HG02623 (cell line): ENCODE measurements around the gene PTPN14.

Source experiments
- ATAC-seq: cut with Tn5 transposase; IDR thresholded peaks from one replicate; pipeline ENCODE4 v1.9.1; 2021; ENCODE audit warnings: moderate library complexity; ENCODE audit not compliant: unreplicated experiment

PTPN14 gene

DNA sequence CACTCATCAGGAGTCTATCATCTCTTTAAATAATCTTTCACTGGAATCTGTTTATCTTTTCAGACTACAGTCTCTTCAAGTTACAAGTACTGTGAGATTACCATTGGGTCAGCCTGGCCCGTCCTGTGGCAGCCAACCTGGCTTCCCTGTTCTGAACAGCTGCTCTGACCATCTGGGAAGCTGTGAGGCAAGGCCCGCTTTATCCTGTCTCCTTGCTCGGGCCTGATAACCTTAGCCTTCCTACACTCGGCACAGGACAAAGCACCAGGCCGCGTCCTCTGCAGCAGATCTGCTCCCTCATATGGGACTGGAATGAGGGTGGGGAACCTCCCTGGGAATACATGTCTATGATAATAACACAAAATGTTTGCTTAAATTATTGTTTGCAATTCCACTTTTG, 113.3 kb downstream of the PTPN14 start:
- no peak for ATAC-seq

DNA sequence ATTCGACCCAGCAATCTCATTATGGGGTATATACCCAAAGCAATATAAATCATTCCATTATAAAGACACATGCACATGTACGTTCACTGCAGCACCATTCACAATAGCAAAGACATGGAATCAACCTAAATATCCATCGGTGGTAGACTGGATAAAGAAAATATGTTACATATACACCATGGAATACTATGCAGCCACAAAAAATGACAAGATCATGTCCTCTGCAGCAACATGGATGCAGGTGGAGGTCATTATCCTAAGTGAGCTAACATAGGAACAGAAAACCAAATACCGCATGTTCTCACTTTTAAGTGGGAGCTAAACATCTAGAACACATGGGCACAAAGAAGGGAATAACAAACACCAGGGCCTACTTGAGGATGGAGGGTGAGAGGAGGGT, 115.5 kb downstream of the PTPN14 start:
- ATAC-seq: no peak

DNA sequence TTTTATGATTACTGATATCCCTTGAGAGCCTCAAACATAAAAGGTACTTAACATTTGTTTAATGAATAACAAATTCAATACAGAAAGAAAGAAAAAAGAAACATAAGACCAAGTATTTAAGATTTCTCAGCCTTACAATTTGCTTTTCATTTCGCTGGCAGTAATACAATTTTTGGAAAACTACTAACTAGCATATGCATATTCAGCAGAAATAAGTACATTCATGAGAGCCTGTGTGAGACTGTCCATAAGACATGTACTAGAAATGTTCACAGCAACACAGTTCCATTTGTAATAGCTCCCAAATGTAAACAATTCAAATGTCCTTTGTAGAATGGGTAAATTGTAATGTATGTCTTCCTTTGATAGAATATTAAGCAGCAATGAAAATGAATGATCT, 119.2 kb downstream of the PTPN14 start:
- no peak for ATAC-seq

DNA sequence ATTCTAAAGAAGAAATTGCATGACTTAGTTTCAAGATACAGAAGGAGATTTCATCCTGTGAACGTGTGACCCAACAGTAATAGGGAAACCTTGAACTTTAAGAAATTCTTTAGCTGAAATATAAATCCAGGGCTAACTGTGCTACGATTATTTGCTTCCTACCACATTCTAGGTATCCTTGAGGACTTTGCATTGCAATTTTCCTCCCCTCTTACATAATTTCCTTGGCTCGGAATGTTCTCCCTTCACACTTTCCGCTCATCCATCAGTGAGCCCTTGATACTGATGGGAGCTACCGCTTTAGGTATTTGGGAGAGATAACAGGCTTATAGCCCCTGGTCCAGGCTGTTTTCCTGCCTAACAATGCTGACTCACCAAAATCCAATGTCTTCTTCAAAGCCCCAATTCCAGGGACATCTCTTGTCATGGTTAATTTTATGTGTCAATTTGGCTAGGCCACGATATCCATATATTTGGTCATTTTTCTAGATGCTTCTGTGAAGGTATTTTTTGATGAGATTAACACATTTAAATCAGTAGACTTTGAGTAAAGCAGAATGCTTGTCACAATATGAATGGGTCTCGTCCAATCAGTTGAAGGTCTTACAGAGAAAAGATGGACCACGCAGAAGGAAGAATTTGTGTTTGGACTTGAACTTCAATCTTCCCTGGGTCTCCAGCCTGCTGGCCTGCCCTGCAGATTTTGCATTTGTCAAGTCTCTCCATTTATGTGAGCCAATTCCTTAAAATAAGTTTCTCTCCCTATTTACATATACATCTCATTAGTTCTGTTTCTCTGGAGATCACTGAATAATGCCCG, 121.2 kb downstream of the PTPN14 start:
- ATAC-seq: no peak

DNA sequence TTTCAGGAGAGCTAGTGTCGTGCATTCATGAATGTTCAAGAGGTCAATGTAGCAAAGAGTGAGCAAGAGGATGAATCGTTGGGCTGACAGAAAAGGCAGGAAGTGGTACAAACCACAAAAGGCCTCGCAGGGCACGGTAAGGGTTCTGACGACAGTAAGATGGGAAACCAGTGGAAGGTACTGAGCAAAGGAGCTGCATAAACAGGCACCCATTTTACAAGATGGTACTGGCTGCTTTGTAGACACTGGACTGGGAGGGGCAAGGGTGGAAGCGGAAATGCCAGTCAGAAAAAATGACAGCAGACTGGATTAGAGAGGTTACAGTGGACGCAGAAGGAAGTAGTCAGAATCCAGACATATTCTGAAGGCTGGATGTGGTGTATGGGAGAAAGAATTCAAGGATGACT, 123.5 kb downstream of the PTPN14 start:
- peak; percentile 94 for ATAC-seq

DNA sequence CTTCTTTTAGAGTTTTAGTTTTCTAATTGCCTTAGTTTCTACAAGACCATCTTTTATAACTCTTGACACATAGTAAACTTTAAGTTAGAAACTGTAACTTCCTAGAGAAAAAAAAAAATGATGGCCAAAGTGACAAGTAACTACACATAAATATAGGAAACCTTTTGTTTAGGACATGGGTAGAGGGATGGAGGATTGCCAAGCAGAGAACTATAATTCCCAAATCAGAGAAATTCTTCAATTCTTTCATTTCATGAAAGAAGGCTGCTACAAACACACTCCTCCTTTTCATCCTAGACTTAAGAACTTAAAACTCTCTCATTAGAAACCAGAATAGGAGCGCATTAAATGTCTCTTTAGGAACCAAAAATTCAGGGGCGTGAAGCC, 125.0 kb downstream of the PTPN14 start:
- no peak for ATAC-seq

DNA sequence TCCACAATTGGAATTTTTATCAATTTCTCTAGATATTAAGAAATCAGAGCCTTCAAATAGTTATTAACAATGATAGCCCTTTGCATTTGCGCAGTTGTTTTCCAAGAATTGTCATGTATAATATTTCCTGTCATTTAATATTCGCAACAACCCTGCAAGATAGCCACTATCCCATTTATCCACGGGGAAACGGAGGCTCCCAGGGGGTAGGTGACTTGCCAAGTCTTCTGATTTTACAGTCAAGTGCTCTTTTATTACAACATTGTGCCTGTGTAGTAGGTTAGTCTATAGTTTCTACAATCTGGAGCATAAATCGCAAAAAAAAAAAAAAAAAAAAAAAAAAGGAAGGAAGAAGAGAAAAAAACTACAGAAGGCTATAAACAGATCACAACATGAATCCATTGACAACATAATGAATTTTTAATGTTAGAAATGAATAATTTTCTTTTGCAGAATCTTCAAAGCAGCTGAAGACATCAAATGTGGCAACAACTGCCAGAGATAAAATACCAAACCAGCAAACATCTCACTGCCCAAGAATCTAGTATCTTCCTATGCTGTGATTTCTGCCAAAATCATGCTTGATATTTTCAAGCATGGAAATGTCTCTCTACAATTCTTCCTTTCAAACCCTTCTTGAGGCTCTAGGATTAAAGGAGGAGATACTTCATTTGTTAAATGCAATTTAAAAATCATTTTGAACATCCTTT, 125.5 kb downstream of the PTPN14 start:
- no peak for ATAC-seq

DNA sequence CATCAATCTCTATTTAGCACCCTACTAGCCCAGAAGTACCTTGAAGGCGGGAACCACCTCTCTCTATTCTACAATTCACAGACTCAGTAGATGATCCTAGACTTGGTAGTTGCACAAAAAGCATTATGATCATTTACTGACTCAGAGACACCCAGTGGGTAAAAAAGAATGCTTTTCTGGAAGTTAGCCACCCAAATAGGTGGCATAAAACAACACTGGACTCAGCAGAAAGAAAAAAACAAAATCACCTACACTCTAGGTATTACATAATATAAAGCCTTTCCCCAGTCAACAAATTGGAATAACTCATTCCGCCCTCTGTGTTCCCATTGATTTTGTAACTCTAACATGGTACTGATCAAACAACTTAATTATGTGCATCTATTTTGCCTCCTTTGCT, 126.3 kb downstream of the PTPN14 start:
- ATAC-seq: no peak

DNA sequence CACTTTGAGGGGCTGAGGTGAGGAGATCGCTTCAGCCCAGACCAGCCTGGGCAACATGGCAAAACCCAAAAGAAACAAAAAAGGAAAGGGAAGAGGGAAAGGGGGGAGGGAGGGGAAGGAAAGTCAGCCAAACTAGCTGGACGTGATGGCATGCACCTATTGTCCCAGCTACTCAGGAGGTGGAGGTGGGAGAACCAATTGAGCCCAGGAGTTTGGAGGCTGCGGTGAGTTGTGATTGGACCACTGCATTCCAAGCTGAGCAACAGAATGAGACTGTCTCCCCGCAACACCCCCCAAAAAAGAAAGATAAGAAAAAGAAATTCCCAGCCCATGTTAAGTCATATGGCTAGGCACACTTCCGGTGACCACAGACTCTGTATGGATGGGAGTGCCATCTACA, 128.4 kb downstream of the PTPN14 start:
- no peak for ATAC-seq

DNA sequence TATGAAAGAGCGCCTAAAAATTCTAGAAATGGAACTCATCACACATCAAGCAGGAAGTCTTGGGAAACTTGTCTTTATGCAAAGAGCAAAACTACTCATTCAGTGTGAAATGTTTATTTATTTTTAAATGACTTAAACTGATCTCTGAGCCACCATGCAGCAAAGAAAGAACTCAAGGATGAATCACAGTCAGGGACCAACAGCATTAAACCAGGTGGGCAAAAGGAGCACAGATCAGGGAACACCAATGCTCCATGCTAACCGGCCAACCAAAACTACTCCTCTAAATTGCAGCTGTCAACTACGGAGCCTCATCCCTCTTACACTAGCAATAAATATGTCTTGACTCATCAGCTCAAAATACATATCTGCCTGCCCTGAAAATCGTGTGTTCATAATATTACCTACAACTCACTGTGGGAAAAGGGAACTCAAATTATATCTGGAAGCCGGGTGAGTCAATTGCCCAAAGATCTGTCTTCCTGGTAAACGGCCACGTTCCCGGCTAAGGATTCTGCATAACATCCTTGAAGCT, 129.2 kb downstream of the PTPN14 start:
- no peak for ATAC-seq

DNA sequence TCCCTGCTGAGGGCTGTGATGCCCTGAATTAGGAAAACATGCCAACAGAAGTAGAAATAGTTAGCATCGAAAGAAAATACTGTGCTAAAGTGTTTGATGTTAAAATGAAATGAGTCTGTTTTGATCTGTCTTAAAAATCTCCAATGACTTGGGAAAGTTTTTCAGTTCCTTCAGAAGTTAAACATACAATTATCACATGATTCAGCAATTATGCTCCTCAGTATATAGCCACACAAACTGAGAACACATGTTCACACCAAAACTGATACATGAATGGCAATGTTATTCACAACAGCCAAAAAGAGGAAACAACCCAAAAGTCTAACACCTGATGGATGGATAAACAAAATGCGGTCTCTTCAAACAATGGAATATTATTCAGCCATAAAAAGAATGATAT, 130.6 kb downstream of the PTPN14 start:
- no peak for ATAC-seq

DNA sequence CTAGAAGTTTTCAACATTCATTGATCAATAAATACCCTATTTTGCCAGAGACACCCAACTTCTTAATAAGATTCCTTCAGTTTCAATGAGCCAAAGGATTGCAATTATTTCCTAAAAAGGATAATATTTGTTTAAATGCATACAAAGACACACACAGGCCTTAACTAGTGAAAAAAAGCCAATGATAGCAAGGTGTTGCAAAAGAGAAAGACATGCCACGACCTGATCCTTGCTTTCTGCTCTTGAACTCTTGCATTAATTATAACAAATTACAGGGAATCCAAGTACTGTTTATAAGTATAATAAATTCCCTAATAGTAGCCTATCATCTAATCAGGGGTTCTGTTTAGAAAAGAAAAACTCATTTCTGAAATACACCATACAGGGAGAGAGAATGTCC, 131.1 kb downstream of the PTPN14 start:
- ATAC-seq: no peak

DNA sequence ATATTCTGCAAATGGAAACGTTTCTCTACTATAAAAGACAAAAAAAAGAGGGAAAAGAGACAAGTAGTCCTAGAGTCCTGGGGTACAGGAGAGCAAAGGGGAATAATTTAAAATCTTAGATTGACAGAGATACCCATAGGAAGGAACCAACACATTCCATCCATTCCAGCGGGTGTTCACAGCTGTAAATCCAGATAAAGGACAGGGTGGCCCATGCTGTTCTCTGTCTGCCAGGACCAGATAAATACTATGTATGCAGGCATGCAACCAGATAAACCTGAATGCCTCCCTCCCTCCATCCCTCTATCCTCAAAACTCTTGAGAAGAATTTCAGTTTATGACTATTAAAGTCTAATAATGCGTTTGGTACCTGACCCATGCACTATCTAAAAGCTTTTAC, 131.8 kb downstream of the PTPN14 start:
- ATAC-seq: no peak

DNA sequence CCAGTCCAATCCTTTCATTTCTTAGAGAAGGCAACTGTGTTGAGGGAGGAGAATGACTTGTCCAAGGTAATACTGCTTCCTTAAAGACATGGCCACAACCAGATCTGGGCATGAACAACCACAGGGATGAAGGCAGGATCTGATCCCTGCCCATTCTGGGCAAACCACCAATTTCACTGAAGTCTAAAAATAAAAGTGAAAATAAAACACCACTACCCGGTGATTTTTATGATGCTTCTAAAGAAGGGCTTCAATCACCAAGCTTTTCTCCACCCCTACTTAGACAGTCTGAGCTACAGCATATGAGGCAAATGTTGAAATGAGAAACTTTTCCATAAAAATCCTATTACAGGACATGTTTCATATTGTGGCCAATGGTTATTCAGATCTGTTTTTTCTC, 133.0 kb downstream of the PTPN14 start:
- no peak for ATAC-seq

DNA sequence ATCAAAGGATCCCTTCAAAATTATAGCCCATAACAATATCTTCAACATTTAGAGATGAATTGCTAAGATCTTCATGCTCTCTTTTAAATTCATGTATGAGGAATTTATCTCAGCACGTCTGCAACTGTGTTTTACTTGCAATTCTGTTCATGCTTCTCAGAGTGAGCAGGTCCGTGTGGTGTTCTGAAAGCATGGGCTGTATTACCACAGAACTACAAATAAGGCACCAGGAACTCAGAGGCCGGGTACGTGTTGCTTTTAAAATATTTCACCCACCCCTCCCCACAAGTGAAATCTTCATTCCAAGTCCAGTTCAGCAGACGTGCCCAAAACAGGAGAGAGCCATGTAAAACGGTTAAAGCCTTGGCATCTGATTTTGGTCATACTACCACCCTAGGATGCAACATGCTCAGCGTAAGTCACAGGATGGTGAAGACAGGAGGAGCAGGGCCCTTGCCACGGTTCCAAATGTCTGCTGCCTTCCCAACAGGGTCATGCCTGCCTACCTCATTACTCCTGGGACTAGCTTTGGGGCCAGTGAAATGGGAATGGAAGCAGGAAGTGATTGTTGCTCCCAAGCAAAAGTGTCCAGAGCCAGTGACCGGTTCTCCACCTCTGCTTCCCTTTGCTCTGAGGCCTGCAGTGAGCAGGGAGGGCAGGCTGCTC, 133.7 kb downstream of the PTPN14 start:
- ATAC-seq: no peak

DNA sequence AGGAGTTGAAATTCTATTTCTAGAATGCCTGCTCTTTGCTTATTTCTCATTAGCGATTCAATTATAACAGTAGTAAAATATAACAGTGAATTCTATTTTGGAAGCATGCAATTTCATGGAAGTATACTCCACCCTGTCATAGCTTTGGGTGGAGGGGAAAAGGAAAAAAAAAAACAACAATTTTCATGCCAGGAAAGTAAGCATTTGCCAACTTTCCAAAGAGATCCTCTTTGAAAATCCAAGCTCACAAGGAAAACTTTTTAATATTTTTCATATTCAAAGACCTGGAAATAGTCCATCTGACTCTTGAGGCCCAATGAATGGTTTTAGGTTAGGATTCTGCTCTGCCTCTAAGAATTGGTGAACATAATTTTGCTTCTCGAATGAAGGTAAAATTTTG, 134.5 kb downstream of the PTPN14 start:
- no peak for ATAC-seq

DNA sequence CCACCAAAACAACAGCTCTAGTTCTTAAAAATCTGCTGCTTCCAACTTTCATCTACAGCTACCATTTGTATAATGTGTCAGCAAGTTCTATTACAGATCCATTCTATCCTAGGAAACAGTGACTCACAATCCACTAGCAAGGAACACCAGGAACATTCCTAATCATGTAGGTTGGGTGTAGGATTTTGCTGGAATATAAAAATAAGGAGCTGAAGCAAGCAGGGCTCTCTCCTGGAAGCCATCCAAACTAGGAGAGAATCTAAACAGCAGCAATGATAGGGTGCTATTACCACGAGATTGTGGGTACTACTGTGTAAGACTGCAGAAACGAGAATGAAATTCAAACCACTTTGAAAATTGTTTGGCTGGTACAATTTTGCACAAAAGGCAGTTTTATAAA, 135.0 kb downstream of the PTPN14 start:
- ATAC-seq: no peak

DNA sequence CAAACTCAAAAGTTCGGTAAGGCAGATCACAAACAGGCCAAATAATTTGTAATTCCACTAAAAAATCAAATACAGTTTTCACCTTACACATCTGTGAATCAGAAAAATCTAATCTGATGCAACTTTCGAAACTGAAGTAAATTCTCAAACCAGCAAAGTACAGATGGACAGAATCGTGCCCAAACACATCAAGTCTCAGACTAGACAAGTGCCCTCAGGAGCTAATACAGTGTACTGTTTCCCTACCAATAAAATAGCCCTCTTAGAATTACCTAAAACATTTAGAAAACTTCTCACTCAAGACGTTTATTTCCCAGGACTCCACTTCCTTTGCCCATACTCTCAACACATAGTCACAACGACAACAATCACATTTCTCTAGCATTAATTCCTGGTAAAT, 136.3 kb downstream of the PTPN14 start:
- no peak for ATAC-seq

DNA sequence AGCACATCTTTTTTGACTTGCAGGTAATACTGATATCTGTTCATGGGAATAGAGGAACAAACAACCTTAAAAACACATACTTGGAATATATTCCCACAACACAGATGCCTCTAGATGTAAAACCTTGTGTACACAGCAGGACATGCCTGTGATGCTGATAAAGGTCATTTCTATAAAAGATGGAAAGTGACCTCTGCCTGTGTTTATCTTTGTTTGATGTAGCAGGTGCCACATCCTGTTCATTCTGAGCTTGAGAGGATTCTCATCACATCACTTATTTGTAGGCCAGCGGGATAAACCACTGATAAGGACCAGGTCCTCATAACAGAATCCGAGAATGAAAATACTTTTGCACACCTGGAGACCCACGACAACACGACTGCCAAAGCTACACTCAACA, 136.7 kb downstream of the PTPN14 start:
- ATAC-seq: no peak

DNA sequence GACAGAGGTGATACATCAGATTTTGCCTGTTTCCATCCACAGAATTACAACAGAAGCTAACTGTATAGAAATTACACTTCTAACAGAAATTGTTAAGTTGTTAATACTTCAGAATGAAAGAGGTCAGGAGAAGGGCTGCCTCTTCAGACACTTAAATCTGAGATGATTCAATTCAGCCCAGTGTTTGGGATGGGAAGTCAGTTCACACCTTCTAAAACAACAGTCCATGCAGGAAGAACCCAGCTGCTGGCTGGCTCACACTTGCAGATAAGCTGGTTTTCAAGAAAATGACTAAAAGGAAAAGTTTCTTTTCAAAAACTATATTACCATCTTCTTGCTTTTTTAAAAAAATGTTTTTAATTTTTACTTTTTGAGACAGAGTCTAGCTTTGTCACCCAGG, 138.1 kb downstream of the PTPN14 start:
- no peak for ATAC-seq

DNA sequence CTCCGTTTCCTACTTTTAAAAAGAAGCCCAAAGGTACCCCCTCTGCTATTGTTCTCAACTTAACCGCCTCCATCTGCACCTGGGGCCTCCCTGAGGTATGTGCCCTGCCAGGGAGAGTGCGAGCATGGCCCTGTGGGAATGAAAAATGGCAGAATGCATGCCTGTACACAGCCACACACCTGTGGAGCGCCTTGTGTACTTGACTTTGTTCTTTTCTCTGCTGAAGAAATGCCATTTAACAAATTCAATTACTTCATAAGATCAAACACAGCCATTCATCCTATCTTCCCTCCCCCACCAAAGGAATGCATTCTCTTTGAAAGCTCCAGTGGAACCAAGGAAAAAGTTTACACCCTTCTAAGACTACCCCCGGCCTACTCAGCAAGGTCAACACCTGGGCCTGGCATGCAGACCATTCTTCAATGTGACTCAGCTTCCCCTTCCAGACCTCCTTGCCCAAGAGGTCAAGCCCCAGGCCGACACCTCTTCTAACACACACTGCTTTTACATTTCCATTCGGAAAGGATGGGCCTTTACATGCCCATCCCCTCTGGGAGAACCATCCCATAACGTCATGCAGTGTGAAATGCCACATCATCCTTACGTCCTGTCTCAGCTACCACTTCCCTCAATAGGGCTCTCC, 146.7 kb downstream of the PTPN14 start:
- no peak for ATAC-seq
